ENCODE measurements around the gene EEF1G.
"Not testable (repeated sequence)": the region's sequence is repeated elsewhere in the genome, so short reads cannot be mapped to it uniquely, and the experiment has no call there.

EEF1G gene

GRCh38 chr11:62555464-62556107 is 18.1 kb downstream of the EEF1G start:
- DNase-seq (ENCODE audit: low spot score) = no peak

DNA sequence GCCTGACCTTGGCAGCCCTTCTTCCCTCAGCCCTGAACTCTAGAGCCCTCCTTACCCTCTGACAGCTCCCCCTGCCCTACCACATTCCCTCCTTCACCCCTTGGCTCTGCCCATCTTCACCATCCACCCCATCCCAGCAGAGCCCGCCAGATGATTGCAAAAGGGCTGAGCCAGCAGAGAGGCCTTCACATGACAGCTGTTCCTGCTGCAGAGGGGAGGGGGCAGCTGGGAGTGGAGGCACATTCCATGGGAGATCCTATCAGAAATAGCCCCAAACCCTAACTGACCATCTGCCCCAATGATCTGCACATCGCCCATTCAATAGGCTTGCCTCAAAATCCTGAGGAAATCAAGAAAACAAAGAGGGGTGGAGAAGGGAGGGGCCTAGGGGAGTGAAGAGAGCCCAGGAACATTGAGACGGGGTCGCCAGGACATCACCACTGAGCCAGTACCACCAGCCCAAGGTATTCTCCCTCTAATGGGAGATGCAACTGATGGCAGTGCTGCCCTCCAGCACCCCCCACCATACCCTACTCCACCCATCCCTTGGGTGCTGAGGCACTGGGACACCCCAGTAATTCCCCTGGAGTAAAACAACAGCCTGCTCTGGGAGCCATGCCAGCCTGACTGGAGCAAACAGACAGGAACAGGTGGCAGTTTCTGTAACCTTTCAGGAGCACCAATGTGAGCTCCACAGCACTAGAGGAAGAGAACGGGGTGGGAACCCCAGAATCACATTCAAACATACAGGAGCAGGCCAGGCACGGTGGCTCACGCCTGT is 19.1 kb downstream of the EEF1G start:
- no peak for DNase-seq (ENCODE audit: low spot score)

GRCh38 chr11:62553839-62554361 is 19.8 kb downstream of the EEF1G start:
- no peak for DNase-seq (ENCODE audit: low spot score)

DNA sequence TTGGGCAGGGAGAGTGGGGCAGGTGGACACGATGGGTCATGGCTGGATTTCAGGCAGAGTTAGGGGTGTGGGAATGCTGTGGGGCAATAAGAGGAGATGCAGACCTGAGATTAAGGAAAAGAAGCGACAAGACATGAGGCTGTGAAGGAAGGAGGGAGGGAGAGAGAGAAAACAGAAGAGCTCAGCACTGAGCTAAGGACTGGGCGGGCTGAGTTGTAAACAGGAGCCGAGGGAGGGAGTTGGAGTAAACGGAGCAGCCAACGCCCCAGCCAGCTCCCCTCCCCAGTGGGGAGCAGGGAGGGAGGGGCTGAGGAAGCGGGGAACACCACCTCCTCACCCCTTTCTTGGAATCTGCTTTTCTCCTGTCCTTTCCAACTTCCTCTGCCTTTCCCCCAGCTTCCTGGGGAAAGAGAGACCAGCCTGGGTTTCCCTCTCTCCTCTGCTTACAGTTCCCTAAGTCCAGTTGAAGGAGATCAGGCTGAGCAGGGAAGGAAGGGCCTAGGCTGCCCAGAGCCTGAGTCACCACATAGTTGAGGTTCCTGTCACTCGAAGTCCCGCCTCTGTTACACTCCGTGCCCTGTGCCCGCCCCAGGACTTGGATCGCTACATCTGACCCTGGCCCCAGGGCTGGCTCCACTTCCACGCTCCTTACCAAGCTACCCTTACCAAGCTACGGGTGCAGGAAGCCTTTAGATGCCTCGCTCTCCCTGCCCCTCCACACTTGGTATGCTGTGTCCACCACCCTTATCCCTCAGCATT is 20.4 kb downstream of the EEF1G start:
- DNase-seq (ENCODE audit: low spot score) = no peak

- no peak for DNase-seq (ENCODE audit: low spot score)
These were observed 21.1 kb downstream of the EEF1G start for GRCh38 chr11:62552485-62553079.

DNA sequence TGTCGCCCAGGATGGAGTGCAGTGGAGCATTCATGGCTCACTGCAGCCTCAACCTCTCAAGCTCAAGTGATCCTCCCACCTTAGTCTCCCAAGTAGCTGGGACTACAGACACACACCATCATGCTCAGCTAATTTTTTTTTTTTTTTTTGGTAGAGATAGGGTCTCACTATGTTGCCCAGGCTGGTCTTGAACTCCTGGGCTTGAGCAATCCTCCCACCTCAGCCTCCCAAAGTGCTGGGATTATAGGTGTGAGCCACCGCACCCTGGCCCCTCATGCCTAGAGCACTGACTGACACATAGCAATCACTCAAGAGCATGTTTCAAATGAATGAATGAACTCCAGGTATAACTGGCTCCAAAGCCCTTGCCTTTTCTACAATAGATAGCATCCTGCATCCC is 23.2 kb downstream of the EEF1G start:
- not testable (repeated sequence) for DNase-seq (ENCODE audit: low spot score)

GRCh38 chr11:62548545-62549335 is 25.0 kb downstream of the EEF1G start:
- DNase-seq (ENCODE audit: low spot score) = no peak

DNA sequence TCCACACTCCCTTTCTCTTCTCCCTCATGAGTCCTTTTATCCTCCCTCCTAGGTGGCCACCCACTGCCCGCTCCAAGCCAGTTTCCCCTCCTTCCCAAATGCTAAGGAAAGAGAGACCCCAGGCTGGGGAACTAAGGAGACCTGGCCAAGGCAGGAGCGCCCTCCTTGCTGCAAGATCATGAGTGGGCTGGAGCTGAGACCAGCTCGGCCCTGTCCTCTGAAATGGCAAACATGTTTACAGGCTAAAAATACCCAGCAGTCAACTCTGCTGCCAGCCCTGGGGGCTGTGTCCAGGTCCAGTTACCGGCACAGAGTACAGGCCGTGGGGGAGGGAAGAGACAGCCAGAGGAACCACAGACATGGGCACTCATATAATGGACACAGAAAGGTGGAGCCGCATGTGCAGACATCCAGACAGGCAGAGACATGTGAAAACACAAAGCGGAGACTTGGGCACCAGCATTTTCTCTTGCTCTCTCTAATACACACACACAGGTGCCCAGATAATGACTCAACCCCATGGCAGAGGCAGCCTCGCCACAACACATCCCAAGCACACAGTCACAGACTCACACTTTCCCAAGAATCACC is 25.9 kb downstream of the EEF1G start:
- DNase-seq (ENCODE audit: low spot score) = no peak

GRCh38 chr11:62546929-62547625 is 26.6 kb downstream of the EEF1G start:
- DNase-seq (ENCODE audit: low spot score) = no peak

- DNase-seq (ENCODE audit: low spot score) = no peak
These were observed 27.3 kb downstream of the EEF1G start, which contains the start of gene AHNAK for GRCh38 chr11:62546244-62546928. AHNAK (minus strand) TSS chr11:62546806; CDS start chr11:62536098, 10,708 bp downstream.

DNA sequence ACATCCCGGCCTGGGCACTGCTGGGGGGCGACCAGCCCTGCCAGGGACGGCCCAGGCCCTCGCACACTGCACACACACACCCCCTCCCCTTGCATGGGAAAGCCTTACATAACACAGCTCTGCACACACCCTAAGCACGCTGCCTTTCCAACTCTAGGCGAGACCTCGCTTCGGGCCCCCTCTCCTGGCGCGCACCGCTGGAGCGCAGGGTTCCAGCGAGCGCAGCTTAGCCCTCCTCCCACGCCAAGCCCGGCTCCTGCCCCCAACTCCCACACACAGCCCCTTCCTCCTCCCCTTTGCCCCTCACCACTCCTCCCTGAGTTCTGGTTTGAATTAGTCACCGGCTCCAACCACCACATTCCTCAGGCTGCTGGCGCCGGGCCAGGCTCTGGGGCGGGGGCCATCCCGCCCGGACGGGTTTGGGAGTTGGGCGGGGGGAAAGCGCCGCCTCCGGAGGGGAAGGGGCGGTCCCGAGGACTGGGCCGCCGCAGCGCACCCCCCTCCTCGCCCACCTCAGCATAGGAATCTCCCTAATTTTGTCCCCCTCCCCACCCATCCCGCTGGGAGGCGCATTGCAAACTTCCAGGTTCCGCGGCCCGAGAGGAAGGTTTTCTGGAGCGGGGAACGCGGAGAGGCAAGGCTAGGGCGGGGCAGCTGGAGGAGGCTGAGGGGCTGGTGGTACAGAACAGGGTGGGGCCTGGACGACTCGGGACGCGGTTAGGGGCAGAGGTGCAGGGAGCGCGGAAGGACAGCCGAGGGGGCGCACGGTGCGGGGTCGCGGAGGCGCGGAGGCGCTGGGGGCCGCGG is 28.1 kb downstream of the EEF1G start:
- no peak for DNase-seq (ENCODE audit: low spot score)

DNA sequence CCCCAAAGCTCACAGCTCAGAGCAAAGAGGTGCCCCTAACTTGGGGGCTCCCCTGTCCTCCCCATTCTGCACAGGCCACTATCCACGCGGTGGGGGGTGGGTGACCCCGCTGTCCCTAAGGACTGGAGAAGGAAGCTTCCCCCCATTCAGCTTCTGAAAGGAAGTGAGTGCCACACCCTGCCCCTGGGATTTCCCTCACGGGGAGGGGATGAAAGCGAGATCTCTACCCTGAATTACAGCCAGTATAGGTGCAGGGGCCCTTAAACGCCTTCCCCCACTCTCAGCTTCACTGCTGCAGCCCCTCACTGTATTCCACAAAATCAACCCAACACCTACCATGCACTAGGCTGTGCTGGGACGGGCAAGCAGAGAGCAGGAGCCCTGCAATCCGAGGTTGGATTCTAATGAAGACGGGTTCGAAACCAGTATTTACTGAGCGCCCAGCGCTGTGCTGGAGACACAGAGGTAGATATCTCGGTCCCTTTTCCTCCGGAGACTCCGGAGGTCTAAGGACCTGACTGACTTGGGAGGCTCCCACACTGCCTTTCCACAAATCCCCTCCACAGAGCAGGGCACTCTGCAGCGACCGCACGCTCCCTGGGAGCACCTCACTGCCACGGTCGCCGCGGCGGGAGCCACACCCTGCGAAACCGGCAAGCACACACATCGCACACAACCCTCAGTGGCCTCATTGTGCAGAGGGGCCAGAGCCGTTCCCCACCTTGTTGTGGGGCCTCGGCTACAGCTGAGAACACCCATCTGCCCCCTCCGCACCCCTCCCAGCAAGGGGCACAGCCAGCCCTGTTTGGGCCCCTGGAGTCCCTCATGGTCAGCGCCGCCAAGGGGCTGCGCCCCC is 28.9 kb downstream of the EEF1G start:
- no peak for DNase-seq (ENCODE audit: low spot score)

- DNase-seq (ENCODE audit: low spot score) = no peak
These were observed 29.8 kb downstream of the EEF1G start for GRCh38 chr11:62543680-62544444.

DNA sequence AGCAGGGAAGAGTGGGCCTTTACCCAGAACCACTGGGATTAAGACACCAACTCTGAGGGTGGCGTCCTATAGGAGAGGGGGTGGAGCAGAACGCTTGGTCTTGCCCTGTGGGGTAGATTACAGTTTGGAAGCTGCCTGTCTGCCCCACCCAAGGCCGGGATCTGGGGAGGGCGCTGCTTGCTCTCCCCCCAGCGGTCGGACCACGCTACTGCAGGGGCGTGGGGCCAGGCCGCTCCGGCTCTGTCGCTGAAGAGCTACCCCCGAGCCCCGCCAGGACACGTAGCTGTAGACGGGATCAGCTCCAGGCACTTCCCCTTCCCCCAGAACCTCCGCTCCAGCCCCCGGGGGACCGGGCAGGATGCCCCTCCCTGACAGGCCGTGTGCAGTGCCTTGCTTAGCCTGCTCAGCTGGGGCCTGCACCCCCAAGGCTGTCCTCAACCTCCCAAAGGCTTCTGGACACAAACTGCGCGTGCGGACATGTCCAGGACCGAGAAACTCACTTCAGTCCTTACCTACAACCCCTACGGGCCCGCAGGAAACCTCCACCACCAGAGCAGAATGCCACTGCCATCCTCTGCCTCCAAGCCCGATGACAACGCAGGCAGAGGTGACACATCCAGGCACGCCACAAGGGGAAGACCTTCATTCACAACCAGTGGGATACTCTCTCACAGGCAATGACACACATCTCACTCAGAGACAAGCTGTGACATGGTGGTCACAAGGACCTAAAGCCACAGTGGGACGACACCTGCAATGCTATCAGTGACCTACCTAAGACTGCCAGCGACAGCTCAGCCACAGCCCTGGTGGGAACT is 30.7 kb downstream of the EEF1G start:
- no peak for DNase-seq (ENCODE audit: low spot score)

GRCh38 chr11:62542111-62542745 is 31.5 kb downstream of the EEF1G start:
- no peak for DNase-seq (ENCODE audit: low spot score)

Data from putamen (tissue), 1 donor.